Testis (tissue), 5 donors: Measurements from ENCODE around the gene MRPS15. TPM values are rescaled to one million over a fixed set of nuclear protein-coding genes. Genes with fewer than 3 reads are reported as not detected.
"Not testable (repeated sequence)": the region's sequence is repeated elsewhere in the genome, so short reads cannot be mapped to it uniquely, and the experiment has no call there.

Experiments used
- DNase-seq: peaks from one replicate; pipeline ENCODE4 v3.0.0-alpha.2; 2019
- H3K27ac ChIP-seq, 2 donors: fragments of 200-600 bp; sonication (generic); one replicate each; pipeline ENCODE4 v1.5.1; 2019
- H3K27me3 ChIP-seq: fragments of 200-600 bp; sonication (generic); one replicate; pipeline ENCODE4 v1.5.1; 2019
- H3K36me3 ChIP-seq: fragments of 200-600 bp; sonication (generic); one replicate; pipeline ENCODE4 v1.5.1; 2017; ENCODE audit warnings: low read depth; ENCODE audit errors: missing control alignments
- H3K4me1 ChIP-seq: fragments of 200-600 bp; sonication (generic); one replicate; pipeline ENCODE4 v1.5.1; 2019
- H3K4me3 ChIP-seq, 2 donors: fragments of 200-600 bp; sonication (generic); one replicate each; pipeline ENCODE4 v1.5.1; 2017 to 2019
- H3K9me3 ChIP-seq: fragments of 200-600 bp; sonication (generic); one replicate; pipeline ENCODE4 v1.5.1; 2017
- CTCF ChIP-seq, 3 experiments: fragments of 450-650 bp in 2 of 3; fragments of 200-600 bp in 1 of 3; sonication (generic) in 1 of 3; IDR thresholded peaks; one replicate each; pipeline ENCODE4 v1.5.1; 2016 to 2019; ENCODE audit warnings: antibody characterized with exemption in 3 of 3, mild to moderate bottlenecking in 2 of 3, moderate library complexity in 1 of 3
- POLR2A ChIP-seq: fragments of 450-650 bp; IDR thresholded peaks from one replicate; pipeline ENCODE4 v1.6.1; 2017; ENCODE audit warnings: antibody characterized with exemption, mild to moderate bottlenecking, moderate library complexity
- WGBS, 2 donors: methylation state at CpG; one replicate each; pipeline ENCODE4 v1.1.5; 2018; 5-methylcytosine and 5-hydroxymethylcytosine counted together
- intact Hi-C: fragments of 100-400 bp; cut with DNase I; formaldehyde crosslinking; loops from one replicate; pipeline ENCODE4 v1.15.1; 2023; ENCODE audit warnings: low total_unique reads
- long read RNA-seq, 2 donors: transcript quantifications; one replicate each; lab custom pipeline, GENCODE V29; 2026
- polyA plus RNA-seq: library from polyadenylated mRNA; stranded (reverse); fragments of 350-450 nt; fragmentation: Illumina TruSeq; extraction: RNeasy Lipid Tissue Mini Kit (QIAGEN cat#74804); gene quantifications from one replicate; pipeline ENCODE4 v1.2.3, GENCODE V29; 2014; ENCODE audit warnings: low read depth, low replicate concordance; ENCODE audit not compliant: insufficient read depth
- total RNA-seq, 2 donors: library from RNA; depleted of rRNA; stranded (reverse); fragments of >200 nt; gene quantifications; one replicate each; pipeline ENCODE4 v1.2.3, GENCODE V29; 2016

Gene MRPS15
- total RNA-seq (100 to 1,000 TPM; 101 to 126 TPM), polyA plus RNA-seq (349 TPM)
- long read RNA-seq, donor 1, transcript MRPS15-201 (8 exons, 1,006 nt): minor isoform, 32 of 94 reads
- long read RNA-seq, donor 1, transcript MRPS15-203 (2 exons, 533 nt): major isoform, 59 of 94 reads
- long read RNA-seq, donor 1, partial matches to known transcripts: 0 of 94 reads
- long read RNA-seq, donor 1, other reads (novel, unspliced or antisense): 0 of 94 reads
- long read RNA-seq, donor 2, transcript MRPS15-203 (2 exons, 533 nt): major isoform, 31 of 55 reads
- long read RNA-seq, donor 2, transcript MRPS15-201 (8 exons, 1,006 nt): minor isoform, 23 of 55 reads
- long read RNA-seq, donor 2, partial matches to known transcripts: 0 of 55 reads
- long read RNA-seq, donor 2, other reads (novel, unspliced or antisense): 0 of 55 reads

- WGBS, 2 donors: 0 to 1% methylated on average over 32 to 65 of the region's 65 CpGs
- H3K9me3 ChIP-seq: no peaks in the 10 kb centered on the region
- no peaks in the 10 kb centered on the region for H3K36me3 ChIP-seq
- peak; percentile 99 for DNase-seq
- peak within 1 kb of the TSS; percentile 92 to 97 for H3K27ac ChIP-seq
- TF ChIP-seq CTCF (IDR thresholded peaks at IDR 0.05): no peak
- TF ChIP-seq POLR2A: peak; percentile 87
- H3K27me3 ChIP-seq: no peaks in the 10 kb centered on the region
- H3K4me3 ChIP-seq: peak within 1 kb of the TSS; percentile 77 to 99
- peaks cover 13% of the 10 kb centered on the region for H3K4me1 ChIP-seq
- intact Hi-C loops: no loop called here
Measured at GRCh38 chr1:36463803-36464604, at the start of gene MRPS15. Gene MRPS15 (minus strand): TSS chr1:36464384. CDS start chr1:36464275, 109 bp downstream.

GRCh38 chr1:36512842-36513241 lies 48.7 kb upstream of the MRPS15 start:
- 42 to 58% methylated on average over 1 of the region's 1 CpG for WGBS, 2 donors
- no peaks in the 10 kb centered on the region for H3K9me3 ChIP-seq
- H3K4me1 ChIP-seq: no peaks in the 10 kb centered on the region
- no peak for TF ChIP-seq CTCF (IDR thresholded peaks at IDR 0.05)
- no peak for TF ChIP-seq POLR2A
- DNase-seq: no peak
- no peak overlapping the region for H3K4me3 ChIP-seq
- no peaks in the 10 kb centered on the region for H3K36me3 ChIP-seq
- intact Hi-C loops: no loop called here
- H3K27me3 ChIP-seq: no peaks in the 10 kb centered on the region
- no peak overlapping the region for H3K27ac ChIP-seq

GRCh38 chr1:36511804-36512798 lies 47.9 kb upstream of the MRPS15 start:
- WGBS, 2 donors: 82 to 86% methylated on average over 12 to 15 of the region's 15 CpGs
- Histone ChIP-seq H3K9me3 (no peaks in the 10 kb centered on the region), H3K4me1 (no peaks in the 10 kb centered on the region), H3K36me3 (no peaks in the 10 kb centered on the region), H3K27ac (no peak overlapping the region), H3K4me3 (no peak overlapping the region), H3K27me3 (no peaks in the 10 kb centered on the region)
- DNase-seq: no peak
- TF ChIP-seq POLR2A: no peak
- no peak for TF ChIP-seq CTCF (IDR thresholded peaks at IDR 0.05)
- intact Hi-C loops: no loop called here

GRCh38 chr1:36511220-36511619 lies 47.0 kb upstream of the MRPS15 start:
- H3K9me3 ChIP-seq, intact Hi-C loops, H3K36me3 ChIP-seq, H3K27me3 ChIP-seq, DNase-seq, H3K4me3 ChIP-seq, H3K27ac ChIP-seq, H3K4me1 ChIP-seq: not testable (repeated sequence)
- WGBS, 2 donors: 81 to 85% methylated on average over 2 of the region's 2 CpGs
